ENCODE measurements around the gene STK33.

STK33 gene

DNA sequence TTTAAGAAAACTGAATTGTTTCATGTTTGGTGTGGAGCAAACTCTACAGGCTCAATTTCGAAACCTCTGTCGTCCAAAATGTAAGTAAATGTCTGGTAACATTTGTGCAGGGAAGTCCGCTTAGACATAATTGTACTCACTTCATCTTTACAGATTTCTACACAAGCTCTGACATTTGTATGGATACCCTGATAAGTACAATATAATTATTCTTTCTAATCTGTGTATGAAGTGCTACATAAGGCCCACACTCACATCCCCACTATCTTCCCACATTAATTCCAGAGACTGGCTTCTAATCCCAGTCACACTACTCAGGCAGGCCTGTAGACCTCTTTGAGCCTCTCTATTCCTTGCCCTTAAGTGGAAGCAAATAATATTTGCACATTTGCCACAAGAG lies 201.1 kb downstream of the STK33 start:
- Histone ChIP-seq H3K4me1 (ENCODE audit: control insufficient read depth, insufficient read depth, low read length) (no peaks in the 10 kb centered on the region), H3K36me3 (ENCODE audit: control insufficient read depth in 2 of 2, insufficient read depth in 1 of 2, low read length in 2 of 2) (no peaks in the 10 kb centered on the region), H3K4me3 (ENCODE audit: low read depth, low read length) (no peak overlapping the region), H3K27ac (ENCODE audit: extremely low read depth, low read depth, low read length) (no peak overlapping the region), H3K9me3 (ENCODE audit: control insufficient read depth, insufficient read depth, low read depth, low read length) (no peaks in the 10 kb centered on the region)
- ChIA-PET POLR2A (no interaction called here), CTCF (no interaction called here)
- no peak for TF ChIP-seq GLI4 (tag by site-specific recombination; IDR thresholded peaks at IDR 0.05)
- no peak for TF ChIP-seq ZNF544 (tag by site-specific recombination; IDR thresholded peaks at IDR 0.05)
- TF ChIP-seq ZNF776 (tag by site-specific recombination; IDR thresholded peaks at IDR 0.05; ENCODE audit: borderline replicate concordance), result no peak
- no peak for TF ChIP-seq SP2 (tag by site-specific recombination; IDR thresholded peaks at IDR 0.05)
- TF ChIP-seq ZNF785 (tag by site-specific recombination; IDR thresholded peaks at IDR 0.05), result no peak
- TF ChIP-seq KLF7 (tag by site-specific recombination; IDR thresholded peaks at IDR 0.05; ENCODE audit: borderline replicate concordance), result no peak

DNA sequence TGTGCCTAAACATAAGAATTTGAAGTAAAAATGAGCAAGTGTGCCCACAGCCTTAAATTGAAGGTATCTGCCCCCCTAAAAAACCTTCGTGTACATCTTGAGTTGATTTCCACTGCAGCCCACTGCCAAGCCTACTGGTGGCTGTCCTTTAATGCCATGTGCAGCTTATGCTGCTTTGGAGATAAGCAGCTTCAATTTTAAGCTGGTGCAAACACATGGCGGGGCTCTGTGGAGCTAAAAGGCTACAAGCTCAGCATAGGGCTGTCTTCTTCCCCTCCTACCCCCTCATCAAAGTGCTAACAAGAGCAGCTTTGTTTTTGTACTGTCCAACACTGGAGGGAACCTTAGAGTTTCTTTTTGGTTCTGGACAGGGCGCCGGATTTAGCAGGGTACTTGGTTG lies 201.9 kb downstream of the STK33 start:
- Histone ChIP-seq H3K27ac (ENCODE audit: extremely low read depth, low read depth, low read length) (no peak overlapping the region), H3K4me3 (ENCODE audit: low read depth, low read length) (no peak overlapping the region), H3K36me3 (ENCODE audit: control insufficient read depth in 2 of 2, insufficient read depth in 1 of 2, low read length in 2 of 2) (no peaks in the 10 kb centered on the region), H3K9me3 (ENCODE audit: control insufficient read depth, insufficient read depth, low read depth, low read length) (no peaks in the 10 kb centered on the region), H3K4me1 (ENCODE audit: control insufficient read depth, insufficient read depth, low read length) (no peaks in the 10 kb centered on the region)
- POLR2A ChIA-PET, result no interaction called here
- CTCF ChIA-PET, result interaction anchor here (2.4 kb wide), 1 partner anchor 175 kb away, joined by 9 read pairs; no protein-coding TSS in a partner anchor
- TF ChIP-seq, protein P1, sequence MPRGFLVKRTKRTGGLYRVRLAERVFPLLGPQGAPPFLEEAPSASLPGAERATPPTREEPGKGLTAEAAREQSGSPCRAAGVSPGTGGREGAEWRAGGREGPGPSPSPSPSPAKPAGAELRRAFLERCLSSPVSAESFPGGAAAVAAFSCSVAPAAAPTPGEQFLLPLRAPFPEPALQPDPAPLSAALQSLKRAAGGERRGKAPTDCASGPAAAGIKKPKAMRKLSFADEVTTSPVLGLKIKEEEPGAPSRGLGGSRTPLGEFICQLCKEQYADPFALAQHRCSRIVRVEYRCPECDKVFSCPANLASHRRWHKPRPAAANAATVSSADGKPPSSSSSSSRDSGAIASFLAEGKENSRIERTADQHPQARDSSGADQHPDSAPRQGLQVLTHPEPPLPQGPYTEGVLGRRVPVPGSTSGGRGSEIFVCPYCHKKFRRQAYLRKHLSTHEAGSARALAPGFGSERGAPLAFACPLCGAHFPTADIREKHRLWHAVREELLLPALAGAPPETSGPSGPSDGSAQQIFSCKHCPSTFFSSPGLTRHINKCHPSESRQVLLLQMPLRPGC (tag by site-specific recombination; IDR thresholded peaks at IDR 0.05), result no peak
- TF ChIP-seq, protein P2, sequence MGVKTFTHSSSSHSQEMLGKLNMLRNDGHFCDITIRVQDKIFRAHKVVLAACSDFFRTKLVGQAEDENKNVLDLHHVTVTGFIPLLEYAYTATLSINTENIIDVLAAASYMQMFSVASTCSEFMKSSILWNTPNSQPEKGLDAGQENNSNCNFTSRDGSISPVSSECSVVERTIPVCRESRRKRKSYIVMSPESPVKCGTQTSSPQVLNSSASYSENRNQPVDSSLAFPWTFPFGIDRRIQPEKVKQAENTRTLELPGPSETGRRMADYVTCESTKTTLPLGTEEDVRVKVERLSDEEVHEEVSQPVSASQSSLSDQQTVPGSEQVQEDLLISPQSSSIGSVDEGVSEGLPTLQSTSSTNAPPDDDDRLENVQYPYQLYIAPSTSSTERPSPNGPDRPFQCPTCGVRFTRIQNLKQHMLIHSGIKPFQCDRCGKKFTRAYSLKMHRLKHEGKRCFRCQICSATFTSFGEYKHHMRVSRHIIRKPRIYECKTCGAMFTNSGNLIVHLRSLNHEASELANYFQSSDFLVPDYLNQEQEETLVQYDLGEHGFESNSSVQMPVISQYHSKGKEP (tag by site-specific recombination; IDR thresholded peaks at IDR 0.05), result no peak
- TF ChIP-seq, protein P3, sequence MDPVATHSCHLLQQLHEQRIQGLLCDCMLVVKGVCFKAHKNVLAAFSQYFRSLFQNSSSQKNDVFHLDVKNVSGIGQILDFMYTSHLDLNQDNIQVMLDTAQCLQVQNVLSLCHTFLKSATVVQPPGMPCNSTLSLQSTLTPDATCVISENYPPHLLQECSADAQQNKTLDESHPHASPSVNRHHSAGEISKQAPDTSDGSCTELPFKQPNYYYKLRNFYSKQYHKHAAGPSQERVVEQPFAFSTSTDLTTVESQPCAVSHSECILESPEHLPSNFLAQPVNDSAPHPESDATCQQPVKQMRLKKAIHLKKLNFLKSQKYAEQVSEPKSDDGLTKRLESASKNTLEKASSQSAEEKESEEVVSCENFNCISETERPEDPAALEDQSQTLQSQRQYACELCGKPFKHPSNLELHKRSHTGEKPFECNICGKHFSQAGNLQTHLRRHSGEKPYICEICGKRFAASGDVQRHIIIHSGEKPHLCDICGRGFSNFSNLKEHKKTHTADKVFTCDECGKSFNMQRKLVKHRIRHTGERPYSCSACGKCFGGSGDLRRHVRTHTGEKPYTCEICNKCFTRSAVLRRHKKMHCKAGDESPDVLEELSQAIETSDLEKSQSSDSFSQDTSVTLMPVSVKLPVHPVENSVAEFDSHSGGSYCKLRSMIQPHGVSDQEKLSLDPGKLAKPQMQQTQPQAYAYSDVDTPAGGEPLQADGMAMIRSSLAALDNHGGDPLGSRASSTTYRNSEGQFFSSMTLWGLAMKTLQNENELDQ (tag by site-specific recombination; IDR thresholded peaks at IDR 0.05; ENCODE audit: low read depth), result no peak
- TF ChIP-seq, protein P4, sequence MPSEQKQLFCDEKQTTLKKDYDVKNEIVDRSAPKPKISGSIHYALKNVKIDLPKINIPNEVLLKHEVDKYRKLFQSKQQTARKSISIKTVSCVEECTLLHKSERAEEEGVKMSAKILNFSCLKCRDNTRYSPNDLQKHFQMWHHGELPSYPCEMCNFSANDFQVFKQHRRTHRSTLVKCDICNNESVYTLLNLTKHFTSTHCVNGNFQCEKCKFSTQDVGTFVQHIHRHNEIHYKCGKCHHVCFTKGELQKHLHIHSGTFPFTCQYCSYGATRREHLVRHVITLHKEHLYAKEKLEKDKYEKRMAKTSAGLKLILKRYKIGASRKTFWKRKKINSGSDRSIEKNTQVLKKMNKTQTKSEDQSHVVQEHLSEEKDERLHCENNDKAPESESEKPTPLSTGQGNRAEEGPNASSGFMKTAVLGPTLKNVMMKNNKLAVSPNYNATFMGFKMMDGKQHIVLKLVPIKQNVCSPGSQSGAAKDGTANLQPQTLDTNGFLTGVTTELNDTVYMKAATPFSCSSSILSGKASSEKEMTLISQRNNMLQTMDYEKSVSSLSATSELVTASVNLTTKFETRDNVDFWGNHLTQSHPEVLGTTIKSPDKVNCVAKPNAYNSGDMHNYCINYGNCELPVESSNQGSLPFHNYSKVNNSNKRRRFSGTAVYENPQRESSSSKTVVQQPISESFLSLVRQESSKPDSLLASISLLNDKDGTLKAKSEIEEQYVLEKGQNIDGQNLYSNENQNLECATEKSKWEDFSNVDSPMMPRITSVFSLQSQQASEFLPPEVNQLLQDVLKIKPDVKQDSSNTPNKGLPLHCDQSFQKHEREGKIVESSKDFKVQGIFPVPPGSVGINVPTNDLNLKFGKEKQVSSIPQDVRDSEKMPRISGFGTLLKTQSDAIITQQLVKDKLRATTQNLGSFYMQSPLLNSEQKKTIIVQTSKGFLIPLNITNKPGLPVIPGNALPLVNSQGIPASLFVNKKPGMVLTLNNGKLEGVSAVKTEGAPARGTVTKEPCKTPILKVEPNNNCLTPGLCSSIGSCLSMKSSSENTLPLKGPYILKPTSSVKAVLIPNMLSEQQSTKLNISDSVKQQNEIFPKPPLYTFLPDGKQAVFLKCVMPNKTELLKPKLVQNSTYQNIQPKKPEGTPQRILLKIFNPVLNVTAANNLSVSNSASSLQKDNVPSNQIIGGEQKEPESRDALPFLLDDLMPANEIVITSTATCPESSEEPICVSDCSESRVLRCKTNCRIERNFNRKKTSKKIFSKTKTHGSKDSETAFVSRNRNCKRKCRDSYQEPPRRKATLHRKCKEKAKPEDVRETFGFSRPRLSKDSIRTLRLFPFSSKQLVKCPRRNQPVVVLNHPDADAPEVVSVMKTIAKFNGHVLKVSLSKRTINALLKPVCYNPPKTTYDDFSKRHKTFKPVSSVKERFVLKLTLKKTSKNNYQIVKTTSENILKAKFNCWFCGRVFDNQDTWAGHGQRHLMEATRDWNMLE (tag by site-specific recombination; conservative IDR thresholded peaks at IDR 0.05; ENCODE audit: low read depth), result no peak
- TF ChIP-seq PRDM1 (tag by site-specific recombination; IDR thresholded peaks at IDR 0.05) (no peak), MEIS1 (CRISPR knock-in tag; IDR thresholded peaks at IDR 0.05; ENCODE audit: borderline replicate concordance) (no peak), ZNF548 (tag by site-specific recombination; IDR thresholded peaks at IDR 0.05) (no peak), KLF16 (tag by site-specific recombination; IDR thresholded peaks at IDR 0.05) (no peak), ZNF133 (tag by site-specific recombination; IDR thresholded peaks at IDR 0.05) (no peak), ZNF830 (tag by site-specific recombination; IDR thresholded peaks at IDR 0.05; ENCODE audit: low read depth) (no peak), SP2 (tag by site-specific recombination; IDR thresholded peaks at IDR 0.05) (no peak), SETDB1 (IDR thresholded peaks at IDR 0.05; ENCODE audit: insufficient read length, low read length) (no peak), WT1 (tag by site-specific recombination; IDR thresholded peaks at IDR 0.05) (no peak), REPIN1 (tag by site-specific recombination; IDR thresholded peaks at IDR 0.05; ENCODE audit: low read depth) (no peak)
- TF ChIP-seq, protein P5, sequence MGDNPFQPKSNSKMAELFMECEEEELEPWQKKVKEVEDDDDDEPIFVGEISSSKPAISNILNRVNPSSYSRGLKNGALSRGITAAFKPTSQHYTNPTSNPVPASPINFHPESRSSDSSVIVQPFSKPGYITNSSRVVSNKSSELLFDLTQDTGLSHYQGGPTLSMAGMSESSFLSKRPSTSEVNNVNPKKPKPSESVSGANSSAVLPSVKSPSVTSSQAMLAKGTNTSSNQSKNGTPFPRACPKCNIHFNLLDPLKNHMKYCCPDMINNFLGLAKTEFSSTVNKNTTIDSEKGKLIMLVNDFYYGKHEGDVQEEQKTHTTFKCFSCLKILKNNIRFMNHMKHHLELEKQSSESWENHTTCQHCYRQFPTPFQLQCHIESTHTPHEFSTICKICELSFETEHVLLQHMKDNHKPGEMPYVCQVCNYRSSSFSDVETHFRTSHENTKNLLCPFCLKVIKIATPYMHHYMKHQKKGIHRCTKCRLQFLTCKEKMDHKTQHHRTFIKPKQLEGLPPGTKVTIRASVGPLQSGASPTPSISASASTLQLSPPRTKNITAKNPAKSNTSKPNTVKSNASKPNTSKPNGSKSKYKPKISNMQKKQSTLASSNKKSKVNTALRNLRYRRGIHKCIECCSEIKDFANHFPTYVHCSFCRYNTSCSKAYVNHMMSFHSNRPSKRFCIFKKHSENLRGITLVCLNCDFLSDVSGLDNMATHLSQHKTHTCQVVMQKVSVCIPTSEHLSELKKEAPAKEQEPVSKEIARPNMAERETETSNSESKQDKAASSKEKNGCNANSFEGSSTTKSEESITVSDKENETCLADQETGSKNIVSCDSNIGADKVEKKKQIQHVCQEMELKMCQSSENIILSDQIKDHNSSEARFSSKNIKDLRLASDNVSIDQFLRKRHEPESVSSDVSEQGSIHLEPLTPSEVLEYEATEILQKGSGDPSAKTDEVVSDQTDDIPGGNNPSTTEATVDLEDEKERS (tag by site-specific recombination; IDR thresholded peaks at IDR 0.05), result no peak

Data from HEK293 (cell line).